Tongue (tissue), 2 donors: ENCODE measurements around the gene RMC1. TPM values are rescaled to one million over a fixed set of nuclear protein-coding genes. Genes with fewer than 3 reads are reported as not detected.
"Not testable (repeated sequence)": the region's sequence is repeated elsewhere in the genome, so short reads cannot be mapped to it uniquely, and the experiment has no call there.

Source experiments
- DNase-seq: peaks from one replicate; pipeline ENCODE4 v3.0.0-alpha.2; 2015
- total RNA-seq: library from RNA; depleted of rRNA; stranded (reverse); fragments of >200 nt; gene quantifications from one replicate; pipeline ENCODE4 v1.2.3, GENCODE V29; 2014

The RMC1 gene
- total RNA-seq, 1 donor from 2014 or later = 10.4 TPM

DNA sequence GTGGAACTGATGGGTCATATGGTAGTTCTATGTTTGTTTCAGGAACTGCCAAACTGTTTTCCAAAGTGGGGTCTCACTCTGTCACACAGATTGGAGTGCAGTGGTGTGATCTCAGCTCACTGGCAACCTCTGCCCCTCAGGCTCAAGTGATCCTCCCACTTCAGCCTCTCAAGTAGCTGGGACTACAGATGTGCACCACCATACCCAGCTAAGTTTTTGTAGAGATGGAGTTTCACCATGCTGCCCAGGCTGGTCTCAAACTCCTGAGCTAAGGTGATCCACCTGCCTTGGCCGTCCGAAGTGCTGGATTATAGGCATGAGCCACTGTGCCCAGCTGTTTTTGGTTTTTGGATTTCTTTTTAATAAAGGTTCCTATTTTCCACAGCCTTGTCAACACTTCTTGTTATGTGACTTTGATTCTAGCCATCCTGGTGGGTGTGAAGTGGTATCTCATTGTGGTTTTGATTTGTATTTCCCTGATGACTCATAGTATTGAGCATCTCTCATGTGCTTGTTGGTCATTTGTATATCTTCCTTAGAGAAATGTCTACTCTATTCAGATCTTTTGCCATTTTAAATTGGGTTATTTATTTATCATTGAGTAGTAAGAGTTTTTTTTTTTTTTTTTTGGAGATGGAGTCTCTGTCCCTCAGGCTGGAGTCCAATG, 60.2 kb downstream of the RMC1 start:
- no peak for DNase-seq

DNA sequence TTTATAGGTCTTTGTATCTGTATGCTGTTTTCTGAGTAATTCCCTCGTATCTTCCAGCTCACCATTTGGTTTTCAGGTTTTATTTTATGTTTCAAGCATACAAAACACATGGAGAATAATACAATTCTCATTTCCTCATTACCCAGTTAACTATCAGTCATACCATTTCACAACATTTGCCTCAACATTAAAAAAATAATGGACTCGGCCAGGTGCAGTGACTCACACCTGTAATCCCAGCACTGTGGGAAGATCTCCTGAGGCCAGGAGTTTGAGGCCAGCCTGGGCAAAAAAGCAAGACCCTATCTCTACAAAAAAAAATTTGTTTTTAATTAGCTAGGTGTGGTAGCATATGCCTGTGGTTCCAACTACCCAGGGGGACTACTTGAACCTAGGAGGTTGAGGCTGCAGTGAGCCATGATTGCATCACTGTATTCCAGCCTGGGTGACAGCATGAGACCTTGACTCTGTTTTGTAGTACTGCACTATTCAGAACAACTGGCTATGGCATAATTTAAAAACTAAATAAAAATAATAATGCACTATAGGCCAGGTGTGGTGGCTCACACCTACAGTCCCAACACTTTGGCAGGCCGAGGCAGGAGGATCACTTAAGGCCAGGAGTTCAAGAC, 62.7 kb downstream of the RMC1 start:
- DNase-seq = no peak

DNA sequence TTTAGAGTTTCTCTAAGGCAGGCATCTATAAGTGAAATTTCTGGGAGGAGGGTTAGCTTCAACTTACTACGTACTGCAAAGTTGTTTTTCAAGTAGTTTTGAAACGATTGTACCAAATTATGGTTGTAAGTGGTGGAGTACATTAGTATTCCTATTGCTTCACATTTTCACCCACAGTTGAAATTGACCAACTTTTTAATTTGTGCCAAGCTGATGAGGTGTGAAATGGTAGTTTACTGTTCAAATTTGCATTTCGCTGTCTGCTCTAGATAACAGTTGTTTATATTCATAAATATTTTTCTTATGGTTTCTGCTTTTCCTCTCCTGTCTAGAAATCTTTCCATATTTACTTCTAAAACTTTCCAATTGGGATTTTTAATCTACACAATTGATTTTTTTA, 64.4 kb downstream of the RMC1 start:
- DNase-seq = no peak

DNA sequence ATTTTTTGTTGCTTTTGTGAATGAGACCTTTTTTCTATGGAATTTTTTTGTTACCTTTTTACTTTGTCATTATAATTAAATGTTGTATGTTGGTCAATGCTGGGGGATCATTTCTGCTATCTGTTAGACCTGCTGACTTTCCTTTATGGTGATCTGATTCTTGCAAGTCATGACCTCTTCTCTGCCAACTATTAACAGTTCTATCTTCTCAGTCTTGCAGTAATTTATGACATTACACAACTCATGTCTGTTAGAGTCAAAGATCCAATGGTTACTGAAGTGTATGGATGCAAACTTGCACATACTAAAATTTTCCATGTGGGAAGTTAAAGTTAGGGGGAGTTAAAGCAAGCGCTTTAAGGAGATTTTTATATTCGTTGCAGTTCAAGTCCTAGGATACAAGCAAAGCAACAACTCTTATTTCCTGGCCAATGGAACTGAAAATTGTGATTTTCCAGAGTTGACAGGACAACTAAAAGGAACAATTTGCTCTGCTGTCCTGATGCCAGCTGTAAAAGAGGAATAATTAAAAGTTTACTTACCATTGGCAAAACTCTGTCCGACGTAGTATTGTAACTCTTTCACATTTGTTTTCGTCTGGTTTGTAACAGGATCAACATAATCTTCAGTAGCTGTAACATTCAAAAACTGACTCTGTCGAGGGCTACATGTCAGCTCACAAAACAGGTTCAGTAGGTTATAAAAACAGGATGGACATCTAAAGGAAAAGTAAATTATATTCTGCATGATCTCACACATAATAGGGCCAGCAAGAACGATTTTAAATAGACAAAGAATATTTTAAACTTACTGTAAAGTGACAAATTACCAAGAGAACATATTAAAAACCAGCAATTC, 65.2 kb downstream of the RMC1 start:
- DNase-seq = no peak

DNA sequence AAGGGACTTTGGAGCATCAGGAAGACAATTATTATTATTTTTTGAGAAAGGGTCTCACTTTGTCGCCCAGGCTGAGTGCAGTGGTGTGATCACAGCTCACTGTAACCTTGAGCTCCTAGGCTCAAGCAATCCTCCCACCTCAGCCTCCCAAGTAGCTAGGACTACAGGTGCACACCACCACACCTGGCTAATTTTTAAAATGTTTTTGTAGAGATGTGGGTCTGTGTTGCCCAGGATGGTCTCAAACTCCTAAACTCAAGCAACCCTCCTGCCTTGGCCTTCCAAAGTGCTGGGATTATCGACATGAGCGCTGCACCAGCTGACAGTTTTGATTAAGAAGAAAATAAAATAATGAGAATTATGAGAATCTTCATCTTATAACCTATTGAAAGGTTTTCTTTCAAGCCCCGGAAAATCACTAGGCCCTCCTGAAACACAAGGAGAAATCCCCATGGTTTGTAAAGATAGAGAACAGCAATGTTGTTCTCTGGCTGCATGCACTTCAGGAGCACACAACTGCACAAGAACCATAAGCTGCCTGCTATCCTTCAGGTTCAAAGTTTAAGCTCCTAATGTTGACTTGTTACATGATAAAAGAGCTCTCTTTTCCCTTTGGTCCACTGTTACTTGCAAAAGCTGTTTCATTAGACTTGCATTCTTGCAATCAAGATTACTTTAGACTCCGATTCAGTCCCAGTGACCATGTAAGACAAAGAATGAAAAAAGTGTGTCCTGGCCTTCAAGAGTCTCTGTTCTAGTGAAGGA, 66.2 kb downstream of the RMC1 start:
- no peak for DNase-seq

DNA sequence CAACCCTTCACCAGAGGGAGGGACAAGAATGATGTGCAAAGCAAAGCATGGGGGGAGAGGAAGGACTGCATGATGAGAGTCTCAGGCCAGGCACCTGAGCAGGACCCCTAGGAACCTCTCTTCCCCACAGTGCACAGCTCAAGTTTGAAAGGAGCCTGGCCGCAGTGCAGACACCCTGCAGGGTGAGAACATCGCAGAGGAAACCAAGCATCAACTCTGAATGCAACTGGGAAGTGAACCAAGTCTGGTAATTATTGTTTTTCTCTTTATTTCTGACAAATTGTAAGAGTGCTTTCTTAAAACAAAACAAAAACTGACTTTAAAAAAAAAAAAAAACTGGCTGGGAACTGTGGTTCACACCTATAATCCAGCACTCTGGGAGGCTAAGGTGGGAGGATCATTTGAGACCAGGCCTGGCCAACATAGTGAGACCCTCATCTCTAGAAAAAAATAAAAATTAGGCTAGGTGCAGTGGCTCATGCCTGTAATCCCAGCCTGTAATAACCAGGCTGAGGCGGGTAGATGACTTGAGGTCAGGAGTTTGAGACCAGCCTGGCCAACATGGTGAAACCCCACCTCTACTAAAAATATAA, 67.7 kb downstream of the RMC1 start:
- DNase-seq = no peak

DNA sequence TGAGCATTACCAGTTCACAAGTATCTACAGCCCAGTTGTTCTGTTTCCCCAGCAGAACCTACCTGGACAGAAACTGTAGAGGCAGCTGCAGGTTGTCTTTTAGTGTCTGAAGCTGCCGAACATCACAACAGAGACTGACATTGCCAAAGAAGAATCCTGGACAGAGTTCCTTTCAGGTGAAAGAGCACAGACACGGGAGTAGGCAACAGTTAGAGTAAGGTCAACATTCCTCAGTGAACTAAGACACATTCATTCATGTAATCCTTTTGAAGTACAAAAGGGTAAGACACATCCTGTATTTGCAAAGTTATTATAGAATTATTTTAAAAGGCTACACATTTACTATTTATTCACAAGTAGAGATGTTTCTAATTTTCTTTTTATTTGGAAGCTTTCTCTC, 68.7 kb downstream of the RMC1 start:
- no peak for DNase-seq

DNA sequence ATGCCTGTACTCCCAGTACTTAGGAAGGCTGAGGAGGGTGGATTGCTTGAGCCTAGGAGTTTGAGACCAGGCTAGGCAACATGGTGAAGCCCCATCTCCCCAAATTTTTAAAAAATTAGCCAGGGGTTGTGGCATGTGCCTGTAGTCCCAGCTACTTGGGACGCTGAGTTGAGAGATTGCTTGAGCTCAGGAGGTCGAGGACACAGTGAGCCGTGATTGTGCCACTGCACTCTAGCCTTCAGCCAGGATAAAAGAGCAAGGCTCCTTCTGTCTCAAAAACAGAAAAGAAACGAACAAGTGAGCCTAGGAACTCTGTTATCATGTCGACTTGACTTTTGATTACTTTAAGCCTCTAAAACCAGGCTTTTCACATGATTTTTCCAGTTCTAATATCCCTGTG, 69.3 kb downstream of the RMC1 start:
- DNase-seq = no peak

DNA sequence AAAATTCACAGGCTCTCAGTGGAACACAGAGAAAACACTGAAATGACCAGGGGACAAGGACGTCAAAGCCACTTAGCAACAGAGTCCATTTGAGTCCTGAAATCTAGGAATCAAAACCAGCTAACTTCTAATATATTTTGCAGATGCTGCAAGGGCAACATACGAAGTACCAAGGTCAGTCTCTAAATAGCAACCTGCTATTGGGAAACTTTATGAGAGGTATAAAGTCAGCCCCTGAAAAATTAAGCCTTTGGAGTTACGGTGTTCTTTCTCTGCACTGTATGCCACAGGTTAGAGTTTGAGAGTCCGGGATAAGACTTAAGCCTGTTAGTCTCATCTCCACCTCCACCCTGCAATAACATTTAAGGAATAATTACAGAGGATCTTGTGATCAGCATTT, 69.7 kb downstream of the RMC1 start:
- DNase-seq = no peak

DNA sequence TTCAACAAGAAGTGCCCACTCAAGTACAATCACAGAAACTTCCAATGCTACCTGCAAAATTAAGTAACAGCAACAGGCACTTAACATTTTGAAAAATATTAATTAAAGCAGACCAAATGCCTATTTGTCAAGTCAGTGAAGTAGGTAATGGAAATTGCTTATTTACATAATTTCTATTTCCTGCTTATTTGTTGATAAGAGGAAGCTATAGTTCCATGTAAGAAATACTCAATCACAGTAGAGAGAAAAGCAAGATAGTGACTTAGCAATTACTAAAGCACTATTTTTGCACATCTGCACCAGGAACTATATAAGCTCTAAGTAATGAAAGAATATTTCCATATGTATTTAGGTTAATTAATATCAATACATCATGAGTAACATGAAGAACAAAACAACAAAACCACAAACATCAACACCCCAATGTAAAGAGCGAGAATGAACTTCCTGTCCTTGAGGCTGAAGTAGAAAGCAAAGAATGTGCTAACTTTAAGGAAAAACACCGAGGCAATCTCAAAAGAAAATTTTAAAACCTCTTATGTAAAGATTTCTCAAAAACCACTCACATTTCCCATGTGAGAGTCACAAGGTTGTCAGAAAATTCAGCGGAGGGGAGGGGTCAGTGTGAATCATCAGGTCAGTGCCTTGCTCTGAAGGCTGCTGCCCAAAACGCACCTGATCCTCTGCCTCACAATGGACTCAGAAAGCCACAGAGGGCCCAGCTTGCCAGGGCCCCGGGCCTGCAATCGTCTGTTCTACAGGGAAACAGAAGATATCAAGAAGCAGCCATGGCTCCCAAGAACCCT, 70.5 kb downstream of the RMC1 start:
- DNase-seq = no peak

DNA sequence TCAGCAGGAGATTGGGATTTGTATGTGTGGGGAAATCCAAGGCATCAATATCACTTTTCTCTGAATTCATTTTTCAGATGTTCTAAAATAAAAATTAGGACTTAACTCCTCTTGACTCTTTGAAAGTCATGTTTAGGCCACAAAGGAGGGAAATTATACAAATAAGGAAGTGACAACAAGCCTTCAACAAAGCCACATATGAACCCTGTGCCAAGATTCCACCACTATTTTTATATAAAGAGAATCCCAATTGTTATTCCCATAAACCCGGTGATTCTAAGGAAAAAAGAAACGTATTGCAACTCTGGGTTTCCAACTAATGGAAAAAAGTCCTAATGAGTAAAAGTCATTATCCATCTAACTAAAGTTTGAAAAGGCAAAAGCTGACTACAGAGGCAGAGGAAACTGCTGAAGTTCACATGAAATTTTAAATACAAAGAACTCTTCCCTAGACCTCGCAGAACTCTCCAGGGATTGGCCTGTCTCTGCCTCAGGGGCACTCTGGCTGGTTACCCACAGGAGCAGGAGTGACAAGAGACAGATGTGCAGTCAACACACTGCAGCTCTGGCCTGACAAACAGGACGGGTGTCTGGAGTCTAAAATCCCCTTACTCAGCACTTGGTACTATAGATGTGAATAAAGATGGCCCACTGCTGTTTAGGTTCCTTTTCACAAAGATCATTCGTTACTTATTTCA, 71.4 kb downstream of the RMC1 start:
- DNase-seq = no peak

DNA sequence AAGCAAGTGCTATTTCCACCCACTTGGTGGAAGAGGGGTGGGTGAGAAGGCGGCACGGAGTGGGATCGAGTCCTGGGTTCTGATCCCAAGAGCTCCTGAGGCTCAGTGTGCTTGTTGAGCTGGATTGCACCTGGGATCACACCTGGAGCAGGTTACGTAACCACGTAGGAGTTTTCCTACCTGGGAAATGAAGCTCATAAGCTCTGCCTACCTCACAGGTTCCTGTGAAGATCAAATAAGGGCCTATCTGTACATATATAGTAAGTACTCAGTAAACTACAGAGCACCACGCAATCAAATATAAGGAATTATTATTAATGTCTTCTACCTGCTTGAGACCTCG, 72.0 kb downstream of the RMC1 start:
- DNase-seq = no peak

DNA sequence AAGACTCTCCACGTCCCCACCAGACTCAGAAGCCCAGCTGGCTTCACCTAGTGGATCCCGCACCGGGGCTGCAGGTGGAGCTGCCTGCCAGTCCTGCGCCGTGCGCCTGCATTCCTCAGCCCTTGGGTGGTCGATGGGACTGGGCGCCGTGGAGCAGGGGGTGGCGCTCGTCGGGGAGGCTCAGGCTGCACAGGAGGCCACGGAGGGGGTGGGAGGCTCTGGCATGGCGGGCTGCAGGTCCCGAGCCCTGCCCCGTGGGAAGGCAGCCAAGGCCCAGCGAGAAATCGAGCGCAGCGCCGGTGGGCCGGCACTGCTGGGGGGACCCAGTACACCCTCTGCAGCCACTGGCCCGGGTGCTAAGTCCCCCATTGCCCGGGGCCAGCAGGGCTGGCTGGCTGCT, 74.2 kb downstream of the RMC1 start:
- DNase-seq = not testable (repeated sequence)

DNA sequence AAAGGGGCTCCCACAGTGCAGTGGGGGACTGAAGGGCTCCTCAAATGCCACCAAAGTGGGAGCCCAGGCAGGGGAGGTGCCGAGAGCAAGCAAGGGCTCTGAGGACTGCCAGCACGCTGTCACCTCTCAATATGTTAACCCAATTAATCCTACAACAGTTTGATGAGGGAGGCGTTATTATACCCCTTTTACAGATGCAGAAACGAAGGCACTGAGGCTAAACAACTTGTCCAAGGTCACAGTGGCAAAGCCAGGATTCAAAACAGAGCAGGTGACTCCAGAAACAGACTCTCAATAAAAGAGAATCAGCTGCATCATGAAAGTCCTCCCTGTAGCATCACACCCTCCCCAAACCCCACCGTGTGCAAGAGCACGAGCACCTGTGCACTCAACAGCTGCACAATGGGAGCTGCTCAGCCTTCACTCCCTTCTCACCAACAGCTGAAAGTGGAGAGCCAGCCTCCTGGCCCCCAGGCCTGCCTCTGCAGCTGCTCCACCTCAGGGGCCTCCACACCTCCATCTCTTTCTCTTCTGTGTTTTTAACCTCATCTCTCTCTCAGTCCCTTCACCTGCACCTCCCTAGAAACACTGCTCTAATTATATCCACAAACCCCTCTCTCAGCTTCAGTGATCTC, 74.9 kb downstream of the RMC1 start:
- peak; percentile 63 for DNase-seq

DNA sequence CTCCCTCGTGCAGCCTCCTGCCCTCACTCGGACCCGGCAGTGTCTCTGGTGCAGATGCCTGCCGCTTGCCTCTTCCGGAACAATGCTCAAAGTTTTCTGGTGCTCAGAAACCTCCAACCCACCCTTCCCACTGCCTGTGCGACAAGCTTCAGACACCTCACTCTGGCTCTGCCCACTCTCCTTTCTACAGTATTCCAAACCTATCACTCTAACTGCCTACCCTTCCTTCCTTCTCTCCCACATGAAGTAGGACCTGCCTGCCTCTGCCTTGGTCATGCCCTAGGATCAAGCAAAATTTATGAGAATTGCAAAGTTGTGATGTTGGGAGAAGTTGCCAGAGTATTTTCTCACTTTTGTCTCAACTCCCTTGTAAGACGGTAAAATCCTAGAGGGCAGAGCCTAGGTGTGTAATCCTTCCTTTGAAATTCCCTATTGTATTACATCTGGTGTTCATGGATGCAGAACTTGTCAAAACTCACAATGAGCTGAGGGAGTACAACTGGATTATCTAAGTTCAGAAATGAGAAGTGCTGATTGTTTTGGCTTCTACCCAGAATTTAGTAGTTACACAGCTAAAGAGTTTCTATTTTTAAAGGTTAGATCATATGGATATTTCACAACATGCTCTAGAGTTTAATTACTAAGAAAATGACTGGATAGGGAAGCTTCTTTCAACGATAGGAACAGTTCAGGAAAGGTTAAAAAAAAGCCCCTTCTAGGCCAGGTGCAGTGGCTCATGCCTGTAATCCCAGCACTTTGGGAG, 75.8 kb downstream of the RMC1 start:
- DNase-seq = peak; percentile 50

DNA sequence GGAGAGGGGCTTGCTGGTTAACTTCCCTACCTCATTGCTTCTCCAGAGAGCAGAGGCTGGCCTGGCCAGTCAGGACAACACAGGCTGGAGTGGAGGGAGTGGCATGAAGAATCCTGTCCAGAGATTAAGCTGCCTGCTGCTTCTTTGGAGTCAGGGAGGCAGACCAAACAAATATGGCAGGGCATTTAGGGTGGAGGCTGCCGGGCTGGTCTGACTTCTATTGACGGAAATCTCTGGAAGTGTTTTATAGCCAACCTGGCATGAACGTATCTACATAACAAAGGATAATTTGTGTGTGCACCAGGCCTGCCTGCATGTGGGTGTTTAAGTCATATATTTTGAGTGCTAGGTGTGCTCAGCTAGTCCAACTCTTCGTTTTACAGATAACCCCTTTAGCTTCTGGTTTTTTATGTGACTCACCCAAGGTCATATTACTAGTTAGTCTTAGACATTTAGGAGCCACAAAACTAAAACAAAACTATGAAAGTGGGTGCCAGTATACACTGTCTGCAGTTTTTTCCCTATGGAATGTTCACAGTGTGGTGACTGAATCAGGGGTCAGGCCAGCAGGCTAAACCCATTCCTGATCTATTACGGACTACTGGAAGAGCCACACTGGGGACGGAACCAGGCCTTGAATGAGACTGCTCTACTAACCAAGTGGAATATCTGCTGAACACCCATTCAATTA, 77.5 kb downstream of the RMC1 start:
- no peak for DNase-seq
